ENCODE measurements around the gene GRIN3B.

GRCh38 chr19:1010586-1011510 is 10.6 kb downstream of the GRIN3B start:
- TF ChIP-seq POLR2A (IDR thresholded peaks at IDR 0.05) = no peak
- no peak for TF ChIP-seq CTCF (IDR thresholded peaks at IDR 0.05)

Measured in uterus (tissue), 2 donors.